Esophagus squamous epithelium (tissue), 5 donors: ENCODE measurements around the gene LMNA. TPM values are rescaled to one million over a fixed set of nuclear protein-coding genes. Genes with fewer than 3 reads are reported as not detected.

Source experiments
- DNase-seq: peaks from one replicate; lab custom pipeline; 2025; lab: John Stamatoyannopoulos, UW
- H3K27ac ChIP-seq, 4 donors: fragments of 200-600 bp; sonication (generic); one replicate each; pipeline ENCODE4 v1.5.1; 2016 to 2019; ENCODE audit warnings: mild to moderate bottlenecking in 1 of 4
- H3K27me3 ChIP-seq, 4 donors: fragments of 200-600 bp; sonication (generic); 1 replicate in 3 of 4; 2 replicates in 1 of 4; pipeline versions ENCODE4 v1.5.1 to v1.6.0; 2017 to 2021; ENCODE audit warnings: antibody characterized with exemption in 1 of 4
- H3K36me3 ChIP-seq, 3 donors: fragments of 200-600 bp; sonication (generic); one replicate each; pipeline ENCODE4 v1.5.1; 2016 to 2019
- H3K4me1 ChIP-seq, 3 donors: fragments of 200-600 bp; sonication (generic); one replicate each; pipeline ENCODE4 v1.5.1; 2017 to 2019
- H3K4me3 ChIP-seq, 4 donors: fragments of 200-600 bp; sonication (generic); 1 replicate in 3 of 4; 2 replicates in 1 of 4; pipeline ENCODE4 v1.5.1; 2016 to 2019; ENCODE audit warnings: mild to moderate bottlenecking in 2 of 4, moderate library complexity in 1 of 4
- H3K9me3 ChIP-seq, 3 donors: fragments of 200-600 bp; sonication (generic); one replicate each; pipeline ENCODE4 v1.5.1; 2016 to 2019
- POLR2A ChIP-seq, 4 donors: fragments of 450-650 bp; IDR thresholded peaks; one replicate each; pipeline ENCODE4 v1.6.1; 2017; ENCODE audit warnings: antibody characterized with exemption in 4 of 4, mild to moderate bottlenecking in 4 of 4, moderate library complexity in 3 of 4
- WGBS, 2 donors: methylation state at CpG; one replicate each; pipeline ENCODE4 v1.1.5; 2018; 5-methylcytosine and 5-hydroxymethylcytosine counted together
- intact Hi-C: fragments of 100-400 bp; cut with DNase I; formaldehyde crosslinking; loops from one replicate; pipeline ENCODE4 v1.15.0; 2022
- total RNA-seq, 4 donors: library from RNA; depleted of rRNA; stranded (reverse); fragments of >200 nt; gene quantifications; one replicate each; pipeline ENCODE4 v1.1.0, GENCODE V29; 2016
- TF ChIP-seq, protein P1 (sequence below), 6 experiments: fragments of 450-650 bp in 4 of 6; fragments of 200-600 bp in 2 of 6; sonication (generic) in 2 of 6; IDR thresholded peaks; one replicate each; pipeline ENCODE4 v1.5.1; 2016 to 2019; ENCODE audit warnings: antibody characterized with exemption in 6 of 6, mild to moderate bottlenecking in 4 of 6, moderate library complexity in 4 of 6
- donor health status: DM: yes; HTN: yes; CAD: no.

Gene LMNA
- total RNA-seq, 4 donors from 2014 or later: 322 to 480 (median 403) TPM

DNA sequence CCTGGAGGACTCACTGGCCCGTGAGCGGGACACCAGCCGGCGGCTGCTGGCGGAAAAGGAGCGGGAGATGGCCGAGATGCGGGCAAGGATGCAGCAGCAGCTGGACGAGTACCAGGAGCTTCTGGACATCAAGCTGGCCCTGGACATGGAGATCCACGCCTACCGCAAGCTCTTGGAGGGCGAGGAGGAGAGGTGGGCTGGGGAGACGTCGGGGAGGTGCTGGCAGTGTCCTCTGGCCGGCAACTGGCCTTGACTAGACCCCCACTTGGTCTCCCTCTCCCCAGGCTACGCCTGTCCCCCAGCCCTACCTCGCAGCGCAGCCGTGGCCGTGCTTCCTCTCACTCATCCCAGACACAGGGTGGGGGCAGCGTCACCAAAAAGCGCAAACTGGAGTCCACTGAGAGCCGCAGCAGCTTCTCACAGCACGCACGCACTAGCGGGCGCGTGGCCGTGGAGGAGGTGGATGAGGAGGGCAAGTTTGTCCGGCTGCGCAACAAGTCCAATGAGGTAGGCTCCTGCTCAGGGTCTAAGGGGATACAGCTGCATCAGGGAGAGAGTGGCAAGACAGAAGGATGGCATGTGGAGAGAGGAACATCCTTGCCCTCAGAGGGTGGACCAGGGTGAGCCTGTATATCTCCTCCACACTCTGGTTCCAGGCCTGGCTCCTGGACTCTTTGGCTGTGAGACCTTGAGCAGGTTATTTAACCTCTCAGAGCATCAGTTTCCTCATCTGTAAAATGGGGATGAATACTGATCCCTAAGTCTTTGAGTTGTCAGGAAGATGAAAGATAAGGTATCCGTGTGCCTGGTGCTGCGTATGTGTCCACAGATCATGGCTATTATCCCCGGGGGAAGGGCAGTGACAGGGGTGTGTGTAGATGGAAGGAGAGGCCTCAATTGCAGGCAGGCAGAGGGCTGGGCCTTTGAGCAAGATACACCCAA lies 21.7 kb downstream of the LMNA start:
- TF ChIP-seq, protein P1, sequence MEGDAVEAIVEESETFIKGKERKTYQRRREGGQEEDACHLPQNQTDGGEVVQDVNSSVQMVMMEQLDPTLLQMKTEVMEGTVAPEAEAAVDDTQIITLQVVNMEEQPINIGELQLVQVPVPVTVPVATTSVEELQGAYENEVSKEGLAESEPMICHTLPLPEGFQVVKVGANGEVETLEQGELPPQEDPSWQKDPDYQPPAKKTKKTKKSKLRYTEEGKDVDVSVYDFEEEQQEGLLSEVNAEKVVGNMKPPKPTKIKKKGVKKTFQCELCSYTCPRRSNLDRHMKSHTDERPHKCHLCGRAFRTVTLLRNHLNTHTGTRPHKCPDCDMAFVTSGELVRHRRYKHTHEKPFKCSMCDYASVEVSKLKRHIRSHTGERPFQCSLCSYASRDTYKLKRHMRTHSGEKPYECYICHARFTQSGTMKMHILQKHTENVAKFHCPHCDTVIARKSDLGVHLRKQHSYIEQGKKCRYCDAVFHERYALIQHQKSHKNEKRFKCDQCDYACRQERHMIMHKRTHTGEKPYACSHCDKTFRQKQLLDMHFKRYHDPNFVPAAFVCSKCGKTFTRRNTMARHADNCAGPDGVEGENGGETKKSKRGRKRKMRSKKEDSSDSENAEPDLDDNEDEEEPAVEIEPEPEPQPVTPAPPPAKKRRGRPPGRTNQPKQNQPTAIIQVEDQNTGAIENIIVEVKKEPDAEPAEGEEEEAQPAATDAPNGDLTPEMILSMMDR (IDR thresholded peaks at IDR 0.05): no peak
- no peak for TF ChIP-seq POLR2A (IDR thresholded peaks at IDR 0.05)
- no peak overlapping the region for H3K4me3 ChIP-seq
- peak overlapping the region in 1 of 4 donors; percentile 6 for H3K27ac ChIP-seq
- peaks cover 79 to 100% (median 82%) of the 10 kb centered on the region in 3 donors for H3K36me3 ChIP-seq
- intact Hi-C loops: loop anchor here (5.0 kb wide), 1 partner anchor 91 kb away; no protein-coding TSS in a partner anchor
- no peak for DNase-seq
- peaks cover 3 to 34% (median 4%) of the 10 kb centered on the region in 3 donors for H3K4me1 ChIP-seq
- no peaks in the 10 kb centered on the region for H3K27me3 ChIP-seq
- 78 to 87% methylated on average over 7 to 22 of the region's 34 CpGs for WGBS, 2 donors
- no peaks in the 10 kb centered on the region for H3K9me3 ChIP-seq

DNA sequence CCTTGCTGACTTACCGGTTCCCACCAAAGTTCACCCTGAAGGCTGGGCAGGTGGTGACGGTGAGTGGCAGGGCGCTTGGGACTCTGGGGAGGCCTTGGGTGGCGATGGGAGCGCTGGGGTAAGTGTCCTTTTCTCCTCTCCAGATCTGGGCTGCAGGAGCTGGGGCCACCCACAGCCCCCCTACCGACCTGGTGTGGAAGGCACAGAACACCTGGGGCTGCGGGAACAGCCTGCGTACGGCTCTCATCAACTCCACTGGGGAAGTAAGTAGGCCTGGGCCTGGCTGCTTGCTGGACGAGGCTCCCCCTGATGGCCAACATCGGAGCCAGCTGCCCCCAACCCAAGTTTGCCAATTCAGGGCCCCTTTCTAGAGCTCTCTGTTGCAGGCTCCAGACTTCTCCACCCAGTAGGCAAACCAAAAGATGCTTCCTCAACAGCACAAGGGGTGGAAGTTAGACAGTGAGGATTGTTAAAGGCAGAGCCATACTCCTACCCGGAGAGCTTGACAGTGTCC lies 22.5 kb downstream of the LMNA start:
- Histone ChIP-seq H3K36me3 (peaks cover 71 to 92% (median 73%) of the 10 kb centered on the region in 3 donors), H3K27ac (no peak overlapping the region), H3K27me3 (no peaks in the 10 kb centered on the region), H3K9me3 (no peaks in the 10 kb centered on the region), H3K4me3 (no peak overlapping the region), H3K4me1 (peaks cover 6 to 40% (median 7%) of the 10 kb centered on the region in 3 donors)
- intact Hi-C loops: loop anchor here (5.0 kb wide), 1 partner anchor 90 kb away; no protein-coding TSS in a partner anchor
- DNase-seq: no peak
- TF ChIP-seq, protein P1 (IDR thresholded peaks at IDR 0.05): no peak
- TF ChIP-seq POLR2A (IDR thresholded peaks at IDR 0.05): no peak
- WGBS, 2 donors: 90% methylated on average over 2 of the region's 12 CpGs; no CpG with 5 or more reads in 1 of the 2 donors

DNA sequence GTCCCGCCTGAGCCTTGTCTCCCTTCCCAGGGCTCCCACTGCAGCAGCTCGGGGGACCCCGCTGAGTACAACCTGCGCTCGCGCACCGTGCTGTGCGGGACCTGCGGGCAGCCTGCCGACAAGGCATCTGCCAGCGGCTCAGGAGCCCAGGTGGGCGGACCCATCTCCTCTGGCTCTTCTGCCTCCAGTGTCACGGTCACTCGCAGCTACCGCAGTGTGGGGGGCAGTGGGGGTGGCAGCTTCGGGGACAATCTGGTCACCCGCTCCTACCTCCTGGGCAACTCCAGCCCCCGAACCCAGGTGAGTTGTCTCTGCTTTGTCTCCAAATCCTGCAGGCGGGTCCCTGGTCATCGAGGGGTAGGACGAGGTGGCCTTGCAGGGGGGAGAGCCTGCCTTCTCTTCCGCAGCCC lies 24.0 kb downstream of the LMNA start:
- Histone ChIP-seq H3K27ac (peak overlapping the region in 1 of 4 donors; percentile 21), H3K4me3 (no peak overlapping the region), H3K9me3 (no peaks in the 10 kb centered on the region), H3K36me3 (peaks cover 63 to 78% (median 67%) of the 10 kb centered on the region in 3 donors), H3K4me1 (peaks cover 6 to 40% (median 7%) of the 10 kb centered on the region in 3 donors), H3K27me3 (no peaks in the 10 kb centered on the region)
- no peak for DNase-seq
- WGBS, 2 donors: 100% methylated on average over 2 of the region's 22 CpGs; no CpG with 5 or more reads in 1 of the 2 donors
- TF ChIP-seq, protein P1 (IDR thresholded peaks at IDR 0.05): no peak
- TF ChIP-seq POLR2A (IDR thresholded peaks at IDR 0.05): no peak
- intact Hi-C loops: loop anchor here (5.0 kb wide), 1 partner anchor 89 kb away; no protein-coding TSS in a partner anchor

DNA sequence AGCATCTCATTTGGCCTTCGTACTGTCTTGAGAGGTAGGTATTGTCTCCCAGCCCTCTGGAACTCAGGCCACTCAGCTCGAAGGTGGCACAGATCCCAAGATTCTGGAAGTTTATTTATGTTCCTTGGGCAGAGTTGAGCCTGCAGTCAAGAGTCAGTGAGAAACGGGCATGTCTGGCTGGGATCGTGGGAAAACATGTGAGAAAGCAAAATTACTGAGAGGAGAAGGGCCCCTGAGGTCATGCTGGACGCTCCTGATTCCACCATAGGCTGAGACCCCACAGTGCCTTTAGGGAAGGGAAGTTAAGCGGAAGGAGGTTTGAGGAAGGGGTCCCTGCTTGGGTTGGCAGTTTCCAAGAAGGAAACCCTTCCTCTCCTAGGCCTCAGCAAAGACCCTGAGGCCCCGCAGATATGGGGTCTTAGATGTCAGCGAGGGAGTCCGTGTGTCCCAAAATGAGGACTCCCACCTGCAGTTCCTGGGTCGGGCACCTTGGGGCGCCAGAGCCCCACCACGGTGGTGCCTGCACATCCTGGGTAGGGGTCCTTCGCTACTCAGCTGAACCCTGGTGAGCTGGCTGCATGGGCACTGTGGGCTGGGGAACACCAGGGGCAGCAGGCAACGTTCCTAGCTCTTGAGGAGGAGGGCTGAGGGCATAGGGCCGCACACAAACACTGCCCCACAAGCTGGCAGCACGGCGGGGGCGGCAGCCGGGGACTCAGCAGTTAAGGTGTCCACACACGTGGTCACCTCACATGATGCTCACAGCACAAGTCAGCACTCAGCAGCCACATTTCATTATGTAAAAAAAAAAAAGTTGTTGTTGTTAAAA lies 26.6 kb downstream of the LMNA start:
- no peak for DNase-seq
- Histone ChIP-seq H3K27ac (peak overlapping the region in 3 of 4 donors; percentile 62 to 77 (median 65)), H3K27me3 (no peaks in the 10 kb centered on the region), H3K9me3 (no peaks in the 10 kb centered on the region), H3K4me3 (no peak overlapping the region), H3K36me3 (peaks cover 37 to 52% (median 41%) of the 10 kb centered on the region in 3 donors), H3K4me1 (peaks cover 7 to 55% (median 9%) of the 10 kb centered on the region in 3 donors)
- intact Hi-C loops: no loop called here
- TF ChIP-seq, protein P1 (IDR thresholded peaks at IDR 0.05): peak in 5 of 6 experiments; percentile 22 to 59 (median 52)
- no peak for TF ChIP-seq POLR2A (IDR thresholded peaks at IDR 0.05)
- 47 to 59% methylated on average over 6 to 10 of the region's 20 CpGs for WGBS, 2 donors
